ENCODE data around the gene TMEM272.
"Not testable (repeated sequence)": the region's sequence is repeated elsewhere in the genome, so short reads cannot be mapped to it uniquely, and the experiment has no call there.

TMEM272 gene

DNA sequence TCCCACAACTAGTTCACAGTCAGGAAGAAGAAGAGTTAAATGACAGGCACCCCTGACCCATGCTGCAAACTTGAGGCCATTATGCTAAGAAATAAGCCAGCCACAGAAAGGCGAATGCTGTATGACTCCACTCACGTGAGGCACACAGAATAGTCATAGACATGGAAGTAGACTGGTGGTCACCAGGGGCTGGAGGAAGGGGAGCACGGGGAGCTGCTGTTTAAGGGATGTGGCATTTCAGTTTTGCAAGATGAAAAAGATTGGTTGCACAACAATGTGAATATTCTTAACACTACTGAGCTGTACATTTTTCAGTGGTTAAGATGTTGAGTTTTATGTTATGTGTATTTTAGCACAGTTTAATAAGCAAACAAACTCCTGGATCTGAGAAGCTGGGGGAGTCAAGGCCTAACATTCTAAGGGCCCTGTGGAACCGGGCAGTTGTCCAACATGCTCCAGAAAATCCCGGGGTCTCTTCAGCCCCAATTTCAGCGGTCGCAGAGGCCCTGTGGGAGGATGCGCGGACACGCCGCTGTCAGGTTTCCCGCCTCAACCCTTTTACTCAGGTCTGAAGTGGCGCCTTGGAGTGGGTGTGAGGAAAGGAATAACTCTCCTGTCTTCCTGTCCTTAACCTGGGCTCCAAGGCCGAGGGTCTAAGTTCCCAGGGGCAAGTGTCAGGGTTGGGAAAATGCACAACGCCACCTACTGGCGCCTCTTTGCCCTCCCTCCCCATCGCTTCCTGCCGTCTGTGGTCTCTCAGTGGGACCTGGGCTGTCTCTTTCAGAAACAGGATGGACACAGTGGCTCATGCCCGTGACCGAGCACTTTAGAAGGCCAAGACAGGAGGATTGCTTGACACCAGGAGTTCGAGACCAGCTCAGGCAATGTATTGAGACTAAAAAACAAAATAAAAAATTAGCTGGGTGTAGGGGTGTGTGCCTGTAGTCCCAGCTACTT lies 4.4 kb upstream of the TMEM272 start:
- peak in 1 of 2 donors; percentile 24 for DNase-seq

DNA sequence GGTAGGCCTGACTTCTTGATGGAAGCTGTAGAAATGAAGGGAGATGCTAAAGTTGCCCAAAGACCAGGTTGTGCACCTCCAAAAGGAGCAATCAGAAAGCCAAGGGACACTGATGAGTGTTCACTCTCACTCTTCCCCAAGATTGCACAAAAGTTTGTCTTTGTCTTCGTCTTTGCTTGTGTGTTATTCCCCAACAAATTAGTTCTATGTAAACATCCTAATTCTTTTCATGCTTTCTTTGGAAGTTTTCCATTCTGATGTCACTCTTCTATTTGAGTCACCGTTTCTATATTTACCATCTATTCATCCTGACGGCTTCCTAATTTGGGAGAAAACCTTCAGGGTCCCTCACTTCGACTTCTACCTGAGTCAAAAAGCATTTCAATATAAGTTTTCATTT lies 3.7 kb upstream of the TMEM272 start:
- DNase-seq = no peak

DNA sequence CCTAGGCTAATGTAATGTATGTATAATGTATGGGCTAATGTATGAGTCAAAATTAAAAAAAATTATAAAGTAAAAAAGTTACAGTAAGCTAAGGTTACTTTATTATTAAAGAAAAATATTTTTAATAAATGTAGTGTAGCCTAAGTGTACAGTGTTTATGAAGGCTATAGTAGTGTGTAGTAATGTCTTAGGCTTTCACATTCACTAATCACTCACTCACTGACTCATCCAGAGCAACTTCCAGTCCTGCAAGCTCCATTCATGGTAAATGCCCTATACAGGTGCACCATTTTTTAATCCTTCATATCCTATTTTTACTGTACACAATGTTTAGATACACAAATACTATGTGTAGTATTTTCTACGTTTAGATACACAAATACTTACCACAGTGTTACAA lies 1.8 kb upstream of the TMEM272 start:
- no peak for DNase-seq

DNA sequence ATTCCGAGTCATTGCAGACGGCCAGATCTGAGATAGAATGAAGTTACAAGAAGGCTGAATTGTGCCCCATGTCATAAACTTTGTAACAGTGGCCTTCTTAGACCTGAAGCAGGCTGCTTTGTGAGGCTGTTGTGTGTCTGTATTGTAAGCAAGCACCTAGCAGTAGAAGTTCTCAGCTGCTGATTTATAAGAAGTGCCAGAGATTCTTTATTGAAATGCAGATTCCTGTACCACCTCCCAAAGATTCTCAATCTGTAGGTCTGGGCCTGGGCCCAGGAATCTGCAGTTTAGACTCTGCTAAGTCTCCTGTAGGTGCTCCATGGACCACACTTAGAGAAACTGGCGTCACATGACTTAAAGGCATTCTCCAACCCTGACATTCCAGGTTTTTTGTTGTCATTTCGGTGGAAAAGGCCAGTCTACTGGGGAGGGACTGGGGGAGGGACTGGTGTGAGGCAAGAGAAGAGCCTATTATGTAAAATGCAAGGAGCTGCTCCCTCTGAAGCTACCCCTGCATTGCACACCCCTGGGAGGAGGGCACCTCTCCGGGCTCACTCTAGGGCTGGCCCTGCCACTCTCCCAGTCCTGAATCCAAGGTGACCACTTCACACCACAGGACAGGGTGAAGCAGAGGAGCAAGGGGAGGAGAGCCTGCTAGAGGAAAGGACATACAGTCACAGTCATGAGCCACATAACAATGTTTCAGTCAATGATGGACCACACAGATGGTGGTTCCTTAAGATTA lies 769 bp upstream of the TMEM272 start:
- DNase-seq = no peak

DNA sequence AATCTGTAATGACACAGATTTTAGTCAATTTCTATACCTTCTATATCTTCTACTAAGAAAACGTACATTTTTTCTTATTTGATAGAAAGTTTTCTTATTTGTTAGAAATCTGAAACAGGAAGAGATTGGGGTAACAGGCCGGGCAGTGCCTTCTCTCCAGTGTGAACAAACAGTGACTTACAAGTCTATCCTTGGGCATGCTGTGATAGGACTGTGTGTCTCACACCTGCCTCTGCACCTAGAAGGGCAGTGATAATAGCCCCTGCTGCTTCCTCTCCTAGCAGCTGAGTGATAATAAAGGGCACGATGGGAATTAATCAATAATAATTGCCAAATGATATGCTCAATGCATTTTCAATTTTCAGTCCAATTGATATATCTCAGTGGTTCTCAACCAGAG lies 1.4 kb downstream of the TMEM272 start:
- DNase-seq = no peak

DNA sequence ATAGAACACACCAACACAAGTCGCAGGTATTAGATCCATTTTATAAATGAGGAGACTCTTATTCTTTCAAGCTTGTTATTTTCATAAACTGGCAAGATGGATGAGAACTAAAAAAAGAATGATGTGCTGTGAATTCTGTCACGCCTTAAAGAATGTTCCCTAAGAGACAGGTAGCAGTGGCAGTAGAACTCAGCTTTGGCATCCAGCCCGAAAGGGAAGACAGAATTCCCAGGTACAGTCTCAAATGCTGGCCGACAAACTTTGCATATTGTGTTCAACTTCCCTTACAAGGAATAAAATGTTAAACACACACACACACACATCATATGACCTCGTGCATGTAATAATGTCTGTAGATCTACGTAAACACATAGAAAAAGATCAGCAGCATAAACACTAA lies 3.2 kb downstream of the TMEM272 start:
- DNase-seq = no peak

DNA sequence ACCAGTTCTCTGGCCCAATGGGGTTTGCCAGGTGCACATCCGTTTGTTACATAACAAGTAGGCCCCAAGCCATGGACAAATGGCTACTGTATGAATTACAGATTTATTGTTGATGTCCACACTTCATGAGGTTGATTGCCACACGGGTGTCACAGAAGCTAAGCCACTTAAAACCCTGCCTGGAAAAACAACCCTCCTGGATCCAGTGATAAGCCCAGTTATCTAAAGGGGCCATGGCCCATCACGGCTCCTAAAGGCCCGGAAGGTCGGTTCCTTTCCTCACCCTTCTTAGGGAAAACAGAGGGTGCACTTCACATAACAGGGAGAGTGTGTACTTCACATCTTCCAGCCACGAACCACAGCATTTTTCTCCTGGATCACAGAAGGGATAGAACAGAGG lies 4.1 kb downstream of the TMEM272 start:
- no peak for DNase-seq

DNA sequence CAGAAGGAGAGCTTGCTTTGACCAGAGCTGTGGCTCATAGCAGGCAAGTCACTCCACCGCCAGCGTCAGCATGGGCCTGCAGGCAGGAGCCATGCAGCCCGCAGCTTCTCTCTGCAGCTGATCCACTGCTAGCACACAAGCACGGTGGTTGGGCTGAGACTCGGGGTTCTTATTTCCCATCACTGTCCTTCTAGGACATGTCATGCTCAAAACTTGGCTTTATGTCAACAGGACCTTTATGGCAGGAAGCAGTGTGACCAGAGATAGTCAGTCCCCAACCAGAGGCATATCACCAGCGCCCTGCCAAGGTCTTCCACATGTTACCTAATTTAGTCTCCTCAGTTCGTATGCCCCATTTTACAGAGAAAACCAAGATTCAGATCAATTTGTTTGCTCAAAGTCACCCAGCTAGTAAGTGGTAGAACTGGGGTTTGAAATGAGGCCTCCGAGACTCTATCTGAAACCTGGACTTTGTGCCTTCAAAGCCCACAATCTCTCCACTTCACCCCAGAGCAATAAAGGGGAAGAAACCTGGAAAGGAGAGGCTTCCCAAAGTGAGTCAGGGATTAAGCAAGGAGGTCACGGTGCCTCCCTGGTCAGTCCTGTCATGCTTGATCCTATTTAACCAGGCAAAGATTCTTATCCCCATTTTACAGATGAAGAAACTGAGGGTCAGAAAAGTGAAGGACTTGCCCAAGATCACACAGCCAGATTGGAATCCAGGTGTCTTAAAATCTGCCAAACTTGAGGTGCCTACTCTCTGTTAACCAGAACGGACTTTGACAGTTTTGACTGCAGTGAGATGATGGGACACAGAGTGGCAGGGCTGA lies 5.1 kb downstream of the TMEM272 start:
- no peak for DNase-seq

DNA sequence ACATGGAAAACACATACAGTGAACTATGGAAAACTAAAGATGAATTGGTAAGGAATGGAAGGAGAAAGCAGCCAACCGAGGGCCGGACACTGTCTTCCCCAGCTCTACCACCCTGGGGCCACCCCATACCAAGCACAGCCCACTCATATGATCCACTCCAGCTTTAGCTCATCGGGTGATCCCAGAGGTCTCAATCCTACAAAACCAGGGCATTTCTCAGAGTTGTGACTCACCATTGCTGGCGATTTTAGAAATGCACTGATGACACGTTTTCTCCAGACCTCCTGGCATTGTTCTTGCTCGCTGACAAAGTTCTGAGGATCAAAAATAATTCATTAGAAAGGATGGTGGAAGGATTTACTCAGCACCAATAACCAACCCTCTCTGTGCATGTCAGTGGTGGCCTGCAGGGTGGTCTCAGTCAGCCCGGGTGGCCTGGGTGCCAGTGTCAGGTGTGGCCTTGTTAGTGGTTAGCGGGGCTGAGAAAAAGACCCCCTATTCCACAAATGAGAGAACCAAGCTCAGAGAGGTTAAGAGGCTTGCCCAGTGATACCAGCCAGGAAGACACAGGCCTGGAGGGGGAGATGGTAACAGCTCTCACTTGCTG lies 6.6 kb downstream of the TMEM272 start:
- no peak for DNase-seq

DNA sequence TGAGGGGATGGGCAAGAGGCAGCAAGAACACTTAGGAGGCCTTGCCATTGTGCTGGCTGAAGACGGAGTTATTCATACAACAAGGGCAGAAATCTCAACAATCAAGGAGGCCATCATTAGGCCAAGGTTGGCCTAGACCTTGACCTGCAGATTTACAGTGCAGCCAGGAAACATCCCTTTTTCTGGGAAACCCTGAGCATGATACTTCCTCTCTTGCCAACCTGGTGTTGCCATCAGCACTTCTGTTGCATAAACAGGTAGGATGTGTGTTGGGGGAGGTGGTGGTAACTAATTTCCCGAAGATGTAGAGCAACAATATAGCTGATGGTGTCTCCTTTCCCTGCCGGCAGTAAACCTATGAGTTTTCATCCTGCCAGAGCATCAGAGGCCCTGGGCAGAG lies 8.0 kb downstream of the TMEM272 start:
- no peak for DNase-seq

DNA sequence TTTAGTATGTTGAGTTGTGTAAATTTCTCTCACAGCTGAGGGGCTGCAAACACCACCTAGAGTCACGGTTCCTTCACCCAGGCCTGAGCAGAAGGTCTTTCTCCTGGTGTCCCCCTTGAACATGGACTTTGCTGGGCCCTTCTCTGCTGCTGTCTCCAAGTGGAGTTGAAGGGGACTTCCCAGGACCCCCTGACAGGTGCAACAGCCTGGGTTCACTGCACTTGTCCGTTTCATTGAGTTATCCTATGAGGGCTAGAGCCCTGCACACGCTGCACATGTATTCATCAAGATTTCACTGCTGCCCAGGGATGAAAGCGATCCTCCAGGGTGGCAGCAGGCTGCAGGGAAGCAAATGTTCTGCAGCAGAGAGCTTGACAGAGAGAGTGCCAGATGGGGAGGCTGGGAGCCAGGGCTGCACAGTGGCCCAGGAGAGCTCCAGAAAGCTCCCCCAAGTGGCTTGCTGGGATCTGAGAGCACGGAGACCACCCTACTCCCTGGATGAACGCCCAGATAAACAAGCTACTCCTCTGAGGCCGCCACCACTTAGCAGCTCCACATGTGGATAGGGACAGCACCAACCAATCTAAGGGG lies 10.3 kb downstream of the TMEM272 start:
- no peak for DNase-seq

DNA sequence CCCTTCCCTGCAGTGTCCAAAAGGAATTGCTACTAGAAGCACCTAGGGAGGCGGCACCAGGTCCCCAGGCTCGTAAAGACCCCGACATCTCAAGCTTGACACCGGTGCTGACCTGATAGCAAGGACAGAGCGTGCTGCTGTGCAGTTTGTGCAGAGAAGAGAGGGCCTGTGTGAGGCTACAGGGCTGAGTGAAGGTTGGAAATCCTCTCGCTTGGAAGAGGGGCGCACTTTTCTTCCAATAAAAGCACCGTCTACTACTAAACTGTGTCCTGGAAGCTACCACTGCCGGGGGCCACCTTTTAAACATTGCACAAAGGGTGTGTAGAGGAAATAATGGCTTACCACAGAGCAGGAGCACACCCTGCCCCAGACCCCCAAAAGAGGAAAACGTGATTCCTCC lies 11.0 kb downstream of the TMEM272 start:
- no peak for DNase-seq

DNA sequence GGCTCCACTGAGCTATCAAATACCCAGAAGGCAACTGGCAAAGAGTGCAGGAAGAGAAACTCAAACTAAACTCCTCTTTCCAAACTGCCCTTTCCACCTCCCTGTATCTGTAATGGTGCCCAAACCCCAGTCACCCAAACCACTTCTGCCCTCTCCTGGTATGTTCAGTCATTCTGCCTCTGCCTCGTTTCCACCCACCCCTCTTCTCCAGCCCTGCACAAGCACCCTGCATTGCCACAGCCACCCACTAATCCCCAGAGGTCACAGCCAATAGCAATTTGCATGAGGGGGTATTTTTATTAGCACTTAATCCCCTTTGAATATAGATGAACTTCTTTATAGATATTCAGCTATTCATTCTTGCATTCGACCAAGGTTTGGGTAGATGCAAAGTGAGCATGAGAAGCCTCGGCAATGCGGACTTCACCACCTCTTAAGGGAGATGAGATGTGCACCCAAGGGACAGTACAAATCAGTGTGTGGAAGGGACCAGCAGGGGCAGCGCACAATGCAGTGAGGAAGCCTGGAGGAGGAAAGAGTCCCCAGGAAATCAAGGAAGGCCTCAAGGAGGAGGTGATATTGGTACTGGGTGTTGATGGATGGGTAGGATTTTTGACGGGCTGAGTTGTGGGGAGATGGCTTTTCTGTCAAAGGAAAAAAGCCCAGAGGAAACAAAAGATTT lies 12.4 kb downstream of the TMEM272 start:
- DNase-seq = peak; percentile 55 to 61

DNA sequence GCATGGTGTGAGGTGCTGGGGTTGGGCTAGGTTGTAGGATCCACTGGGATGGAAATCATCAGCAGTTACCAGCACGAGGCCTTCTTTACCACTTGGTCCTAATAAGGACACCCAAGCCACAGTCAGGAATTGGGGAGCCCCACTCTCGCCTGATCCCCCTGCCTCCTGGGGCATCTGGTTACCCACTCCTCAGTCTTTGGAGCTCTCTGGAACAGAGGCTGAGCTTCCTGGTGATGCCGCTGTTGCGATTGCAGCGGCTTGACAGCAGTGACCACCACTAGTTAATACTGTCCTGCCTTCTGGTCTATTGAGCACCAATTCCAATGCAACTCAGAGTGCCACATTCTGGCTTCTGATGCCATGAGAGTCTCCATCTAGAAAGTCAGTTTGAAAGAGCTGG lies 13.5 kb downstream of the TMEM272 start:
- DNase-seq = no peak

DNA sequence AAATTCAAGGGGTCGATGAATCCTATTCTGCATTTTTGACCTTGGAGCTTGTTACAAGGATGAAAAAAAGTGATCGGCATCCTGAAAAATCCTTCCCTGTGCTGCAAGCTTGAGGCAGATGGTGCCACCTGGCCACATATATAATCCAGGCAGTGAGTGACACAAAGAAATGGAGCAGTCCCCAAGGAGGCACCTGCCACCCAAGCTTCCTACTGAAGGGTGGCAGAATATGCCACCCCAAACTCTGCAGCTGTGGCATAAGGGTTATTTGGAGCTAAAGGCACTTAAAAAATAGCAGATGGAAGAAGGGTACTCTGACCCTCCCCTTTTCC lies 15.4 kb downstream of the TMEM272 start:
- DNase-seq = no peak

DNA sequence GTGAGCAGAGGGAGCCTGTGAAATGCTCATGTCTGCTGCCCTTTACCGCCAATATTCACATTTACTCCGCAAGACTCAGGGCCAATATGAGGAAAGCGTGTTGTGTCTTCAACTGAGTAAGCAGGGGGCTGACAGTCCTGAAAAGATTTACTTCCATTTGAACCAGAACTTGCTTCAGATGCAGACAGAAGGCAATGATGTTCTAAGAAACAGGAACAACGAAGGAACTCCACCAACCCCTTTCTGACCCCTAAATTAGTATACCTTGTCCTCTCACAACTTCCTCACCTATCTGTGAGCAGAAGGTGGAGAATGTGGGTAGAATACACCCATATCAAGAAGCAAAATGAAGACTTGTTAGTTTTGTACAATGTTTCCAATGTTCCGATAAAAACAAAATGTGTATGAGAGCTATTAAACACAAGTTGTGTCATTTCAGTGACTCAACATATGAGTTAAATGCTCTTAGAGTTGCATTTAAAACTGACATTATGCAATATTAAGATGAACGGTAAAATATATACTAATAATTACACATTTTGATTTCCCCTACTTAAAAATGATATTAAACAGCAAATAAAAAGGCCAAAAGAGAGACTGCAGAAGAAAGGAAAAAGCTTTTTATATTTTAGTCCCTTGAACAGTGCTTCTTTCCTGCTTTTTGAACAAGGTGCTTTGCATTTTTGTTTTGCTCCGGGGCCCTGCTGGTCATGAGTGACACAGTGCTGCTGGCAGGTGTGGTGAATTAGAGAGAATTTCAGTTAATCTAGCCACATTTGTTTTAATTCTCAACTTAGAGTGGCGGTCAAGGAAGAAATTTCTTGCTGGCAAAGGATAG lies 16.0 kb downstream of the TMEM272 start:
- no peak for DNase-seq

DNA sequence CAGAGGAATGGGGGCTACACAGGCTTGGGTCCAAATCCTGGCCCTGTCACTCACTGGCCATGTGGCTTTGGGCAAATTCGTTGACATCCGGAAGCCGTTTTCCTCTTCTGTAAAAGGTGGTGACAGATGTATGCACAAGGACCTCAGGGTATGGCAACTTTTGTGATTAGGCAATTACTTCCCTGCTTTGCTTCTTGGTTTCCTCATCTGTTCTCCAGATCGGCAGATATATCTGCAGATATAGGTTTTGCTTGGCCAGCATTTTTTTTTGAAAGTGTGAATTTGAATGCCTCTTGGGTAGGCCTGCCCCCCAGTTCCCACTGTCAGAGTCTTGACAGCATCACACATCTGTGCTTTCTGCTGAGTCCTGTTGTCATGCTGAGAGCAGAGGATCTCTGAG lies 17.7 kb downstream of the TMEM272 start:
- no peak for DNase-seq

DNA sequence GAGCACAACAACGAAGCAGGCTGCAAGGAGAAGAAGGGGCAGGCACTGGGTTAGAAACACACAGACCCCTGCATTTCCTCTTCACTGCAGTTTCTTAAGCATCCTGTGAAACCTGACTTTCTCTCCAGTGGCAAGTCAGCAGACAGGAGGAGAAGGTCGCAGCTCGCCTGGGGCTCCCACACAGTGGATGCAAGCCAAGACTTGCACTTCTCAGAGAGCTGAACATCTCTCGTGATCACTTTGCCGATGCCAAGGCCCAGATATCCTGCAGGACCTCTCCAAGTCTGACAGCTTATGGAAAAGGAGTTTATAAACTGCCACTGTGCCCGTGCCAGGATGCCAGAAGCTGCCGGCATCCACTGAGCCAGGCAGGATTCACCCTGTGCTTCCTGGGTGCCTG lies 18.4 kb downstream of the TMEM272 start:
- no peak for DNase-seq

DNA sequence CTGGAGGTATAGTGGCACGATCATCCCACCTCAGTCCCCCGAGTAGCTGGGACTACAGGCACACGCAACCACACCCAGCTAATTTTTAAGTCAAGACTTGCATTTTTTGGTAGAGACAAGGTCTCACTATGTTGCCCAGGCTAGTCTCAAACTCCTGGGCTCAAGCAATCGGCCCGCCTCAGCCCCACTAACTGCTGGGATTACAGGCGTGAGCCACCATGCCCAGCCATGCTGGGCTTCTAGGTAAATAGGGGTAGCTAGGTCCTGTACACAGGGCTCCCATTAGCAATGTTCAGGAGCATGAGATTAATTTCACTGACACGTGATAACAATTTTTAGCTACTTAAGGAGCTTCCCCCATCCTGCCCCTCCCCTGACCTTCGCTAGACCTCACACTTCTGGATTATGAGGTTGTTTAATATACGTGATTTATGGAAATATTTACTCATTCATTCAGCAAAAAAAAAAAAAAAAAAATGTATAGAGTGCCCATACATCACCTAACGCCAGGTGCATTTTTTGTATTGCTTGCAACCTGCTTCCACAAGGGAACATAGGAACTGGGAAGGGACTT lies 19.2 kb downstream of the TMEM272 start:
- DNase-seq = no peak

DNA sequence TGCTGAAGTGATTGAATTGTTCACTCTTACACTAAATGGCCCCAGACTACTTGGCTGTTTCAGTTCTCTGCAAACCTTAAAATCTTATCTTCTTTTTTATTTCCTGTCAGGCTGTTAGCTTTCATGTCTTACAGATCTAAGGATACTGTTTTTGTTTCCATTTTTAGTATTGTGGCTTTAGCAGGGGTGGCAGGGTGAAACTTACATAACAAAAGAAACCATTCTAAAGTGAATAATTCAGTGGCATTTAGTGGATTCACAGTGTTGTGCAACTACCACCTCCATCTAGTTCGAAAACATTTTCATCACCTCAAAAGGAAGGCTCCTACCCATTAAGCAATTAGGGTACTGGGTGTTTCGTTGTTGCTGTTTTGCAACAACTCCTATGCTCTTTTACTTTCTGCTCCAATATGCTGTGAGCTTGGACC lies 19.8 kb downstream of the TMEM272 start:
- DNase-seq = no peak

DNA sequence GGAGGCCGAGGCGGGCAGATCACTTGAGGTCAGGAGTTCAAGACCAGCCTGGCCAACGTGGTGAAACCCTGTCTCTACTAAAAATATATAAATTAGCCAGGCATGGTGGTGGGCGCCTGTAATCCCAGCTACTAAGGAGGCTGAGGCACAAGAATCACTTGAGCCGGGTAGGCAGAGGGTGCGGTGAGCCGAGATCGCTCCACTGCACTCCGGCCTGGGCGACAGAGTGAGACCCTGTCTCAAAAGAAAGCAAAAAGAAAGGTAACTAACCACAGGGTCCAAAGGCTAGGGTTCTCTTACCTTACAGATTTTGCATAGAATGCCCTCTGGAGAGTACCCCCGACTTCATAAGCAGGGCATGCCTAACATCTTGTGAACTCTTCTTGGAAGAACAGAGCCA lies 20.3 kb downstream of the TMEM272 start:
- not testable (repeated sequence) for DNase-seq
